Measurements from ENCODE around the gene CAMTA1. TPM values are rescaled to one million over a fixed set of nuclear protein-coding genes. Genes with fewer than 3 reads are reported as not detected.

CAMTA1 gene
- total RNA-seq, 6 donors from 2014 or later: 38.8 to 74.0 (median 46.1) TPM

- Histone ChIP-seq H3K9me3 (no peaks in the 10 kb centered on the region), H3K4me3 (no peak overlapping the region), H3K27me3 (no peaks in the 10 kb centered on the region), H3K36me3 (no peaks in the 10 kb centered on the region), H3K4me1 (no peaks in the 10 kb centered on the region), H3K27ac (no peak overlapping the region)
- 95 to 96% methylated on average over 9 of the region's 9 CpGs for WGBS, 2 donors
- TF ChIP-seq EP300 (IDR thresholded peaks at IDR 0.05) (no peak), CTCF (IDR thresholded peaks at IDR 0.05) (no peak), POLR2A (IDR thresholded peaks at IDR 0.05) (no peak), POLR2AphosphoS5 (IDR thresholded peaks at IDR 0.05) (no peak)
- no peak for DNase-seq
- no peak for ATAC-seq (ENCODE audit: low FRiP score in 2 of 2)
These were observed 656.8 kb downstream of the CAMTA1 start for GRCh38 chr1:7442036-7442435.

GRCh38 chr1:7442918-7443317 is 657.7 kb downstream of the CAMTA1 start:
- Histone ChIP-seq H3K4me3 (no peak overlapping the region), H3K4me1 (no peaks in the 10 kb centered on the region), H3K9me3 (no peaks in the 10 kb centered on the region), H3K27me3 (no peaks in the 10 kb centered on the region), H3K27ac (no peak overlapping the region), H3K36me3 (no peaks in the 10 kb centered on the region)
- no peak for TF ChIP-seq EP300 (IDR thresholded peaks at IDR 0.05)
- no peak for TF ChIP-seq CTCF (IDR thresholded peaks at IDR 0.05)
- no peak for TF ChIP-seq POLR2AphosphoS5 (IDR thresholded peaks at IDR 0.05)
- no peak for TF ChIP-seq POLR2A (IDR thresholded peaks at IDR 0.05)
- ATAC-seq (ENCODE audit: low FRiP score in 2 of 2) (no peak), DNase-seq (no peak)
- WGBS, 2 donors: 89 to 95% methylated on average over 5 to 6 of the region's 6 CpGs

- Histone ChIP-seq H3K27me3 (no peaks in the 10 kb centered on the region), H3K4me3 (no peak overlapping the region), H3K27ac (no peak overlapping the region), H3K4me1 (no peaks in the 10 kb centered on the region), H3K36me3 (no peaks in the 10 kb centered on the region), H3K9me3 (no peaks in the 10 kb centered on the region)
- no peak for ATAC-seq (ENCODE audit: low FRiP score in 2 of 2)
- WGBS, 2 donors: 49 to 55% methylated on average over 4 of the region's 4 CpGs
- DNase-seq: no peak
- TF ChIP-seq CTCF (IDR thresholded peaks at IDR 0.05) (no peak), POLR2A (IDR thresholded peaks at IDR 0.05) (no peak), POLR2AphosphoS5 (IDR thresholded peaks at IDR 0.05) (no peak), EP300 (IDR thresholded peaks at IDR 0.05) (no peak)
These were observed 659.1 kb downstream of the CAMTA1 start for GRCh38 chr1:7444363-7444762.

- H3K36me3 ChIP-seq: no peaks in the 10 kb centered on the region
- H3K27me3 ChIP-seq: no peaks in the 10 kb centered on the region
- H3K27ac ChIP-seq: no peak overlapping the region
- H3K4me3 ChIP-seq: no peak overlapping the region
- no peaks in the 10 kb centered on the region for H3K9me3 ChIP-seq
- H3K4me1 ChIP-seq: no peaks in the 10 kb centered on the region
- 67 to 72% methylated on average over 7 to 9 of the region's 9 CpGs for WGBS, 2 donors
- ATAC-seq (ENCODE audit: low FRiP score in 2 of 2) (peak in 1 of 2 donors; percentile 5), DNase-seq (no peak)
- no peak for TF ChIP-seq POLR2A (IDR thresholded peaks at IDR 0.05)
- TF ChIP-seq POLR2AphosphoS5 (IDR thresholded peaks at IDR 0.05): no peak
- no peak for TF ChIP-seq EP300 (IDR thresholded peaks at IDR 0.05)
- TF ChIP-seq CTCF (IDR thresholded peaks at IDR 0.05): no peak
These were observed 661.8 kb downstream of the CAMTA1 start for GRCh38 chr1:7447093-7447492.

GRCh38 chr1:7447736-7448135 is 662.5 kb downstream of the CAMTA1 start:
- TF ChIP-seq EP300 (IDR thresholded peaks at IDR 0.05): no peak
- TF ChIP-seq POLR2AphosphoS5 (IDR thresholded peaks at IDR 0.05): no peak
- no peak for TF ChIP-seq POLR2A (IDR thresholded peaks at IDR 0.05)
- no peak for TF ChIP-seq CTCF (IDR thresholded peaks at IDR 0.05)
- Histone ChIP-seq H3K27me3 (no peaks in the 10 kb centered on the region), H3K27ac (no peak overlapping the region), H3K36me3 (no peaks in the 10 kb centered on the region), H3K4me3 (no peak overlapping the region), H3K4me1 (no peaks in the 10 kb centered on the region), H3K9me3 (no peaks in the 10 kb centered on the region)
- WGBS, 2 donors: 82 to 90% methylated on average over 3 to 6 of the region's 6 CpGs
- no peak for DNase-seq
- no peak for ATAC-seq (ENCODE audit: low FRiP score in 2 of 2)

Measured in upper lobe of left lung (tissue), 6 donors.